K562 (cell line): ENCODE measurements around the gene MRAS. TPM values are rescaled to one million over a fixed set of nuclear protein-coding genes. Genes with fewer than 3 reads are reported as not detected.

ENCODE experiments used
- ARID1B ChIP-seq: fragments of 450-650 bp; IDR thresholded peaks from 2 replicates; pipeline ENCODE4 v1.6.1; 2016; ENCODE audit warnings: antibody characterized with exemption, mild to moderate bottlenecking, inconsistent platforms
- CAMTA2 ChIP-seq: fragments of 250-450 bp; sonication (Bioruptor Pico); conservative IDR thresholded peaks from 2 replicates; pipeline ENCODE4 v1.5.1; 2022
- CBFA2T2 ChIP-seq: fragments of 450-650 bp; conservative IDR thresholded peaks from 2 replicates; pipeline ENCODE4 v1.6.1; 2017; ENCODE audit warnings: mild to moderate bottlenecking
- CBFA2T3 ChIP-seq: fragments of 450-650 bp; IDR thresholded peaks from 2 replicates; pipeline ENCODE4 v1.6.1; 2017
- CBX1 ChIP-seq: sonication (generic); IDR thresholded peaks from 2 replicates; pipeline ENCODE4 v1.6.1; 2016; ENCODE audit warnings: antibody characterized with exemption, low read depth, mild to moderate bottlenecking
- CTBP1 ChIP-seq: fragments of 450-650 bp; IDR thresholded peaks from 2 replicates; pipeline ENCODE4 v1.6.1; 2016; ENCODE audit warnings: borderline replicate concordance
- ESRRA ChIP-seq: fragments of 450-650 bp; IDR thresholded peaks from 2 replicates; pipeline ENCODE4 v1.6.1; 2014; ENCODE audit warnings: low read depth, mild to moderate bottlenecking, moderate library complexity, borderline replicate concordance
- HDAC1 ChIP-seq, 2 experiments: fragments of 450-650 bp; IDR thresholded peaks; 2 replicates each; pipeline ENCODE4 v1.6.1; 2016 to 2017; ENCODE audit warnings: inconsistent platforms in 1 of 2, mild to moderate bottlenecking in 1 of 2, moderate library complexity in 1 of 2
- HDAC8 ChIP-seq: fragments of 450-650 bp; IDR thresholded peaks from 2 replicates; pipeline ENCODE4 v1.6.1; 2016; ENCODE audit warnings: mild to moderate bottlenecking, missing genetic modification characterization, moderate library complexity, missing compliant biosample characterization
- HSF4 ChIP-seq: fragments of 250-450 bp; sonication (Bioruptor Pico); IDR thresholded peaks from 2 replicates; pipeline ENCODE4 v2.1.2; 2022; ENCODE audit warnings: mild to moderate bottlenecking, moderate library complexity, borderline replicate concordance
- JUN ChIP-seq, 2 experiments: sonication (generic) in 1 of 2; formaldehyde crosslinking in 1 of 2; IDR thresholded peaks; 2 replicates each; pipeline versions ENCODE4 v1.6.1 to v1.8.0; 2012 to 2022; ENCODE audit warnings: borderline replicate concordance in 2 of 2, mild to moderate bottlenecking in 2 of 2, improper control_type of control experiment in 1 of 2, low read depth in 1 of 2, low read length in 1 of 2, missing genetic modification reagents in 1 of 2
- KDM1A ChIP-seq, 2 experiments: fragments of 450-650 bp; IDR thresholded peaks; 2 replicates each; pipeline ENCODE4 v1.6.1; 2016; ENCODE audit warnings: mild to moderate bottlenecking in 2 of 2
- NCOA1 ChIP-seq: fragments of 450-650 bp; IDR thresholded peaks from 2 replicates; pipeline ENCODE4 v1.6.1; 2016; ENCODE audit warnings: low read depth
- NCOR1 ChIP-seq: fragments of 450-650 bp; IDR thresholded peaks from 2 replicates; pipeline ENCODE4 v1.6.1; 2016; ENCODE audit warnings: mild to moderate bottlenecking, moderate library complexity
- NEUROD1 ChIP-seq: fragments of 150-350 bp; IDR thresholded peaks from 2 replicates; pipeline ENCODE4 v1.6.1; 2014; ENCODE audit warnings: borderline replicate concordance, low read length, low read depth; ENCODE audit not compliant: partially characterized antibody
- PHB2 ChIP-seq: fragments of 450-650 bp; IDR thresholded peaks from 2 replicates; pipeline ENCODE4 v1.6.1; 2017; ENCODE audit warnings: low read depth
- PHF8 ChIP-seq: fragments of 200-600 bp; sonication (generic); IDR thresholded peaks from 2 replicates; pipeline ENCODE4 v1.6.1; 2012; ENCODE audit warnings: mixed run types, mild to moderate bottlenecking, inconsistent platforms, low read length, moderate library complexity, borderline replicate concordance
- PKNOX1 ChIP-seq: fragments of 450-650 bp; IDR thresholded peaks from 2 replicates; pipeline ENCODE4 v1.6.1; 2016
- RBM22 ChIP-seq: fragments of 200-400 bp; formaldehyde crosslinking; IDR thresholded peaks from 2 replicates; pipeline ENCODE4 v1.6.1; 2018; ENCODE audit warnings: low read length, low read depth; ENCODE audit not compliant: poor library complexity, severe bottlenecking
- SMAD2 ChIP-seq: fragments of 150-350 bp; IDR thresholded peaks from 2 replicates; pipeline ENCODE4 v1.6.1; 2014; ENCODE audit warnings: low read depth, mild to moderate bottlenecking, low read length
- SMARCB1 ChIP-seq: IDR thresholded peaks from 2 replicates; pipeline ENCODE4 v1.6.1; 2011; ENCODE audit warnings: improper control_type of control experiment, low read depth; ENCODE audit not compliant: insufficient read length
- SPI1 ChIP-seq: IDR thresholded peaks from 2 replicates; pipeline ENCODE4 v1.6.1; 2011; ENCODE audit warnings: low read depth, low read length, control low read depth, borderline replicate concordance
- TCF3 ChIP-seq: sonication (generic); formaldehyde crosslinking; IDR thresholded peaks from 2 replicates; pipeline ENCODE4 v1.4.0; 2020; ENCODE audit warnings: mild to moderate bottlenecking, missing genetic modification reagents
- TEAD4 ChIP-seq, 2 experiments: sonication (generic) in 1 of 2; formaldehyde crosslinking in 1 of 2; IDR thresholded peaks; 2 replicates each; pipeline versions ENCODE4 v1.6.1 to v1.8.0; 2012 to 2022; ENCODE audit warnings: borderline replicate concordance in 1 of 2, inconsistent platforms in 1 of 2, low read length in 1 of 2, mild to moderate bottlenecking in 1 of 2, missing genetic modification reagents in 1 of 2
- TRIM24 ChIP-seq, 2 experiments: fragments of 450-650 bp; IDR thresholded peaks; 2 replicates each; pipeline ENCODE4 v1.6.1; 2016
- ZBTB34 ChIP-seq: fragments of 250-450 bp; sonication (Bioruptor Pico); IDR thresholded peaks from 2 replicates; pipeline ENCODE4 v1.8.0; 2021; ENCODE audit warnings: mild to moderate bottlenecking, moderate library complexity
- ZNF24 ChIP-seq: fragments of 450-650 bp; IDR thresholded peaks from 2 replicates; pipeline ENCODE4 v1.6.1; 2016
- ZNF263 ChIP-seq: sonication (generic); formaldehyde crosslinking; IDR thresholded peaks from 2 replicates; pipeline ENCODE4 v1.8.0; 2022; ENCODE audit warnings: mild to moderate bottlenecking, missing genetic modification reagents, borderline replicate concordance
- ZNF408 ChIP-seq: fragments of 250-450 bp; sonication (Bioruptor Pico); IDR thresholded peaks from 2 replicates; pipeline ENCODE4 v1.4.0; 2020; ENCODE audit warnings: low read depth, mild to moderate bottlenecking, moderate library complexity
- polyA plus RNA-seq, 8 experiments: library from polyadenylated mRNA; depleted of rRNA in 4 of 8; stranded (reverse) in 5 of 8; unstranded in 3 of 8; fragments of >200 nt; fragmentation: Nextera tagmentation in 2 of 8; fragmentation: Illumina TruSeq in 1 of 8; extraction: Ambion mirVana in 2 of 8; extraction: Trizol in 1 of 8; gene quantifications; 2 replicates each; pipeline versions ENCODE4 v1.2.1 to v1.2.3, GENCODE V29; 2011 to 2014; ENCODE audit warnings: inconsistent platforms in 1 of 8, missing spikeins in 1 of 8
- total RNA-seq, 7 experiments: library from RNA; depleted of rRNA in 6 of 7; stranded (reverse); fragments of >200 nt in 6 of 7; fragmentation: Illumina TruSeq in 2 of 7; extraction: Trizol in 2 of 7; gene quantifications; 2 replicates each; pipeline versions ENCODE4 v1.2.1 to v1.2.3, GENCODE V29; 2011 to 2021; ENCODE audit warnings: low replicate concordance in 1 of 7

MRAS gene
- total and polyA plus RNA-seq, 9 of the 15 experiments (the other 6 are each of a cell fraction or from before 2014, with no cell fraction given) = 1.5 to 10.0 (median 5.0) TPM

GRCh38 chr3:138383715-138384465, 35.5 kb downstream of the MRAS start (continued):
- TF ChIP-seq PHF8 = no peak
- no peak for TF ChIP-seq ZBTB34 (CRISPR knock-in tag)
- TF ChIP-seq CBX1 = no peak
- peak; percentile 71 for TF ChIP-seq TCF3 (CRISPR knock-in tag)
- no peak for TF ChIP-seq HSF4 (CRISPR knock-in tag)
- TF ChIP-seq ARID1B = peak; percentile 60
- TF ChIP-seq ESRRA = peak; percentile 51; the same call in 1 of the 2 replicates
- no peak for TF ChIP-seq ZNF408
- peak; percentile 60; the same call in 1 of the 2 replicates for TF ChIP-seq CTBP1
- TF ChIP-seq PKNOX1 = no peak
- no peak for TF ChIP-seq CAMTA2 (CRISPR knock-in tag)
- no peak for TF ChIP-seq HDAC8 (tag)
- no peak for TF ChIP-seq JUN (IDR thresholded peaks at IDR 0.05; ENCODE audit: borderline replicate concordance, low read depth, low read length)
- no peak for TF ChIP-seq JUN (CRISPR knock-in tag; IDR thresholded peaks at IDR 0.05; ENCODE audit: borderline replicate concordance)
- TF ChIP-seq NEUROD1 = no peak
- TF ChIP-seq CBFA2T2 = peak; percentile 80
- TF ChIP-seq SMARCB1 = no peak
- TF ChIP-seq PHB2 = no peak
- peak; percentile 49; the same call in 1 of the 2 replicates for TF ChIP-seq SPI1
- 0 out of 4 replicates have a peak, but pooled peaks of 1 of the 2 experiments have one; percentile 17 for TF ChIP-seq HDAC1 (IDR thresholded peaks at IDR 0.05)
- TF ChIP-seq TRIM24 (IDR thresholded peaks at IDR 0.05) = peak; percentile 28 to 62; a peak in 1 of 4 replicates
- peak; percentile 43; the same call in 1 of the 2 replicates for TF ChIP-seq NCOA1
- peak; percentile 49 for TF ChIP-seq NCOR1
- no peak for TF ChIP-seq RBM22
- peak; percentile 67 for TF ChIP-seq TEAD4 (IDR thresholded peaks at IDR 0.05; ENCODE audit: low read length)
- TF ChIP-seq TEAD4 (CRISPR knock-in tag; IDR thresholded peaks at IDR 0.05; ENCODE audit: borderline replicate concordance) = no peak
- no peak for TF ChIP-seq ZNF24
- peak; percentile 28 to 56; a peak in 3 of 4 replicates for TF ChIP-seq KDM1A (IDR thresholded peaks at IDR 0.05)
- TF ChIP-seq ZNF263 (CRISPR knock-in tag) = no peak
- no peak for TF ChIP-seq SMAD2
- TF ChIP-seq CBFA2T3 = peak; percentile 85
